Measurements from ENCODE around the gene SLC4A7. TPM values are rescaled to one million over a fixed set of nuclear protein-coding genes. Genes with fewer than 3 reads are reported as not detected.

Gene SLC4A7
- total and polyA plus RNA-seq, 2 donors (not counting 1 experiment from before 2014, with no cell fraction given) = 9.4 to 46.9 TPM

DNA sequence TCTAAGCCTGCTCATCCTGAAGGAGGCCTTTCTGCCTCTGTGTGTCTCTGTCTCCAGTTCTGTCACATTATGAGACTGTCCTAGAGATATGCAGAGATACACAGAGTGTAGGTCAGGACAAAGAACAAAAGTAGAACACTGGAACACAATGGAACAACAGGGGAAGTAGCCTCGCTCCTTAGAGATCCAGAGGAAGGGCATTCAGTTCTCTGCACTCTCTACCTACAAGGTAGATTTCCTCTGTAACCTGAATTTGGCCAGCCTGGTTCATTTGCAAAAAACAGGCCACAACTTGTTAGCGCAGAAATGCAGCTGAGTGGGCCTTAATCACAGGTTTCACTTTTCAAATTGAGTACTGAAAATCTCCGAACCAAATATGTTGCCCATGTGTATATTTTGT lies 134.4 kb downstream of the SLC4A7 start:
- no peaks in the 10 kb centered on the region for H3K79me2 ChIP-seq (ENCODE audit: control insufficient read depth, insufficient read depth, low read length)
- DNase-seq (no peak), ATAC-seq (ENCODE audit: low read depth) (no peak)
- no peaks in the 10 kb centered on the region for H3K36me3 ChIP-seq (replicated peaks in 1 of 2; ENCODE audit: control extremely low read depth in 1 of 2, control insufficient read depth in 1 of 2, extremely low read depth in 1 of 2, insufficient read depth in 2 of 2, low read length in 1 of 2)
- CTCF ChIA-PET = interaction anchor here (0.5 to 1.2 kb wide), 3 partner anchors 16 to 916 kb away, joined by 3 read pairs; no protein-coding TSS in a partner anchor
- no peaks in the 10 kb centered on the region for H3K27me3 Mint-ChIP-seq
- H4K20me1 ChIP-seq (ENCODE audit: control insufficient read depth, insufficient read depth, low read length, poor library complexity, severe bottlenecking) = no peaks in the 10 kb centered on the region
- peak overlapping the region; percentile 6 for H3K9ac ChIP-seq (ENCODE audit: low read length)
- POLR2A ChIA-PET = no interaction called here
- no peaks in the 10 kb centered on the region for H3K9me3 Mint-ChIP-seq (ENCODE audit: insufficient read depth)
- WGBS (ENCODE audit: insufficient coverage) = 90% methylated on average over 2 of the region's 3 CpGs
- no peak overlapping the region for H3K27ac ChIP-seq (ENCODE audit: low read length in 2 of 2)
- H3K27ac Mint-ChIP-seq = no peak overlapping the region
- no peak for TF ChIP-seq EZH2 (IDR thresholded peaks at IDR 0.05; ENCODE audit: borderline replicate concordance, insufficient read depth, low read depth, low read length, poor library complexity, severe bottlenecking)
- TF ChIP-seq, protein P1, sequence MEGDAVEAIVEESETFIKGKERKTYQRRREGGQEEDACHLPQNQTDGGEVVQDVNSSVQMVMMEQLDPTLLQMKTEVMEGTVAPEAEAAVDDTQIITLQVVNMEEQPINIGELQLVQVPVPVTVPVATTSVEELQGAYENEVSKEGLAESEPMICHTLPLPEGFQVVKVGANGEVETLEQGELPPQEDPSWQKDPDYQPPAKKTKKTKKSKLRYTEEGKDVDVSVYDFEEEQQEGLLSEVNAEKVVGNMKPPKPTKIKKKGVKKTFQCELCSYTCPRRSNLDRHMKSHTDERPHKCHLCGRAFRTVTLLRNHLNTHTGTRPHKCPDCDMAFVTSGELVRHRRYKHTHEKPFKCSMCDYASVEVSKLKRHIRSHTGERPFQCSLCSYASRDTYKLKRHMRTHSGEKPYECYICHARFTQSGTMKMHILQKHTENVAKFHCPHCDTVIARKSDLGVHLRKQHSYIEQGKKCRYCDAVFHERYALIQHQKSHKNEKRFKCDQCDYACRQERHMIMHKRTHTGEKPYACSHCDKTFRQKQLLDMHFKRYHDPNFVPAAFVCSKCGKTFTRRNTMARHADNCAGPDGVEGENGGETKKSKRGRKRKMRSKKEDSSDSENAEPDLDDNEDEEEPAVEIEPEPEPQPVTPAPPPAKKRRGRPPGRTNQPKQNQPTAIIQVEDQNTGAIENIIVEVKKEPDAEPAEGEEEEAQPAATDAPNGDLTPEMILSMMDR (IDR thresholded peaks at IDR 0.05) = no peak
- H3K4me1 ChIP-seq (ENCODE audit: control insufficient read depth in 2 of 2, insufficient read depth in 2 of 2, low read length in 2 of 2) = no peaks in the 10 kb centered on the region
- intact Hi-C loops (cut with micrococcal nuclease) = no loop called here
- H3K4me3 Mint-ChIP-seq = no peak overlapping the region
- H3K4me3 ChIP-seq (ENCODE audit: control extremely low read depth in 1 of 5, extremely low read depth in 1 of 5, insufficient read depth in 1 of 5, low read depth in 2 of 5, low read length in 4 of 5) = no peak overlapping the region
- H2AFZ ChIP-seq (ENCODE audit: insufficient read depth, low read depth, low read length, poor library complexity, severe bottlenecking) = peak overlapping the region; percentile 16
- H3K9me3 ChIP-seq (ENCODE audit: control extremely low read depth in 1 of 3, control insufficient read depth in 2 of 3, insufficient read depth in 1 of 3, low read length in 2 of 3) = no peaks in the 10 kb centered on the region
- H3K4me2 ChIP-seq (replicated peaks; ENCODE audit: low read depth, low read length, poor library complexity, severe bottlenecking) = peak overlapping the region; percentile 18
- H3K27me3 ChIP-seq (replicated peaks in 1 of 4; ENCODE audit: control extremely low read depth in 1 of 4, control insufficient read depth in 3 of 4, insufficient read depth in 4 of 4, low read length in 3 of 4) = no peaks in the 10 kb centered on the region
- peaks cover 4% of the 10 kb centered on the region for H3K4me1 Mint-ChIP-seq

- no peak for ATAC-seq (ENCODE audit: low read depth)
- Mint-ChIP-seq H3K4me1 (peaks cover 6% of the 10 kb centered on the region), H3K27ac (no peak overlapping the region), H3K9me3 (ENCODE audit: insufficient read depth) (no peaks in the 10 kb centered on the region), H3K27me3 (no peaks in the 10 kb centered on the region), H3K4me3 (no peak overlapping the region)
- ChIA-PET CTCF (interaction anchor here (0.8 kb wide), 1 partner anchor 12 kb away, joined by 3 read pairs; no protein-coding TSS in a partner anchor), POLR2A (no interaction called here)
- WGBS (ENCODE audit: insufficient coverage) = 97% methylated on average over 6 of the region's 11 CpGs
- no peak for TF ChIP-seq EZH2 (IDR thresholded peaks at IDR 0.05; ENCODE audit: borderline replicate concordance, insufficient read depth, low read depth, low read length, poor library complexity, severe bottlenecking)
- TF ChIP-seq, protein P1 (IDR thresholded peaks at IDR 0.05) = no peak
- Histone ChIP-seq H3K4me3 (ENCODE audit: control extremely low read depth in 1 of 5, extremely low read depth in 1 of 5, insufficient read depth in 1 of 5, low read depth in 2 of 5, low read length in 4 of 5) (no peak overlapping the region), H3K27me3 (replicated peaks in 1 of 4; ENCODE audit: control extremely low read depth in 1 of 4, control insufficient read depth in 3 of 4, insufficient read depth in 4 of 4, low read length in 3 of 4) (no peaks in the 10 kb centered on the region), H2AFZ (ENCODE audit: insufficient read depth, low read depth, low read length, poor library complexity, severe bottlenecking) (no peak overlapping the region), H3K36me3 (replicated peaks in 1 of 2; ENCODE audit: control extremely low read depth in 1 of 2, control insufficient read depth in 1 of 2, extremely low read depth in 1 of 2, insufficient read depth in 2 of 2, low read length in 1 of 2) (no peaks in the 10 kb centered on the region), H4K20me1 (ENCODE audit: control insufficient read depth, insufficient read depth, low read length, poor library complexity, severe bottlenecking) (no peaks in the 10 kb centered on the region), H3K9ac (ENCODE audit: low read length) (no peak overlapping the region), H3K27ac (ENCODE audit: low read length in 2 of 2) (no peak overlapping the region), H3K4me1 (ENCODE audit: control insufficient read depth in 2 of 2, insufficient read depth in 2 of 2, low read length in 2 of 2) (no peaks in the 10 kb centered on the region), H3K4me2 (replicated peaks; ENCODE audit: low read depth, low read length, poor library complexity, severe bottlenecking) (no peak overlapping the region), H3K79me2 (ENCODE audit: control insufficient read depth, insufficient read depth, low read length) (no peaks in the 10 kb centered on the region), H3K9me3 (ENCODE audit: control extremely low read depth in 1 of 3, control insufficient read depth in 2 of 3, insufficient read depth in 1 of 3, low read length in 2 of 3) (no peaks in the 10 kb centered on the region)
- intact Hi-C loops (cut with micrococcal nuclease) = no loop called here
- no peak for DNase-seq
Observed at GRCh38 chr3:27345959-27346865, 138.0 kb downstream of the SLC4A7 start.
